ENCODE results near the gene ALDH8A1.

Gene ALDH8A1, protein sequence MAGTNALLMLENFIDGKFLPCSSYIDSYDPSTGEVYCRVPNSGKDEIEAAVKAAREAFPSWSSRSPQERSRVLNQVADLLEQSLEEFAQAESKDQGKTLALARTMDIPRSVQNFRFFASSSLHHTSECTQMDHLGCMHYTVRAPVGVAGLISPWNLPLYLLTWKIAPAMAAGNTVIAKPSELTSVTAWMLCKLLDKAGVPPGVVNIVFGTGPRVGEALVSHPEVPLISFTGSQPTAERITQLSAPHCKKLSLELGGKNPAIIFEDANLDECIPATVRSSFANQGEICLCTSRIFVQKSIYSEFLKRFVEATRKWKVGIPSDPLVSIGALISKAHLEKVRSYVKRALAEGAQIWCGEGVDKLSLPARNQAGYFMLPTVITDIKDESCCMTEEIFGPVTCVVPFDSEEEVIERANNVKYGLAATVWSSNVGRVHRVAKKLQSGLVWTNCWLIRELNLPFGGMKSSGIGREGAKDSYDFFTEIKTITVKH

DNA sequence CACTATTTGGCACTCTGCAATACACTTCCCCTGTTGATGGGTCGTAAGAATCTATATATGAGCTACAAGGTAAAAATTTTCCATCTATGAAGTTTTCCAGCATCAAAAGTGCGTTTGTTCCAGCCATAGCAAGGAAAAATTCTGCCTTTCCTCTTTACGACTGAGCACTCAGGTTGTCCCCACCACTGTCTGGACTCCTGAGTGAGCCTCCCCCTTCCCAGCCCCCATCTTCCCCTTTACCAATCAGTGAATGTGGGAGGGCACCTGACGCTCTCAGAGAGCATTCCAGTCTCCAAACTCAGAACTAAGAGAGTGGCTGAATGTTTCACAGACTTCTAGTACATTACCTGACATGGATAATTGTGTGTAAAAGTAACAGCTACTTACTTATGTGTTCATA is at the start of gene ALDH8A1:
Gene ALDH8A1 (minus strand): TSS at position 175 of the 400 bp plus-strand sequence. CDS start 48 bp downstream, at position 127.
- no peak for DNase-seq
- in situ Hi-C loops (cut with MboI; ENCODE audit: low pct_unique_long_range_greater_than_20kb, low sequenced_read_pairs) = no loop called here

DNA sequence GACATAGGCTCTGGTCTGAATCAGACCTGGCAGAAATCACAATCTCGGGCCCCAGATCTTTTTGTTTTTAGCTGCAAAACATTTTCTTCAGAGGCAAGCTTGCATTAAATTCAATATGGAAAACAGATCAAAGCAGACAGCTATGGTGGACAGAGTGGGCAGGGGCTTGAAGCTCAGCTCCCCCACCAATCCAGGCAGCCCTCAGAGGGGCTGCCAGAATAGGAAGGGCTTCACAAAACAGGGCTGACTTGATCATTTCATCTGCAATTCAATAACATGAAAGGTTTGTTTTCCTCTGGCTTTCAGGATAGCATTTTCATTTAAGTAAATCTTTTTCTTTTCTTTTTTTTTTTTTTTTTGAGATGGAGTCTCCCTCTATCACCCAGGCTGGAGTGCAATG is 49.2 kb upstream of the ALDH8A1 start:
- in situ Hi-C loops (cut with MboI; ENCODE audit: low pct_unique_long_range_greater_than_20kb, low sequenced_read_pairs) = no loop called here
- no peak for DNase-seq

DNA sequence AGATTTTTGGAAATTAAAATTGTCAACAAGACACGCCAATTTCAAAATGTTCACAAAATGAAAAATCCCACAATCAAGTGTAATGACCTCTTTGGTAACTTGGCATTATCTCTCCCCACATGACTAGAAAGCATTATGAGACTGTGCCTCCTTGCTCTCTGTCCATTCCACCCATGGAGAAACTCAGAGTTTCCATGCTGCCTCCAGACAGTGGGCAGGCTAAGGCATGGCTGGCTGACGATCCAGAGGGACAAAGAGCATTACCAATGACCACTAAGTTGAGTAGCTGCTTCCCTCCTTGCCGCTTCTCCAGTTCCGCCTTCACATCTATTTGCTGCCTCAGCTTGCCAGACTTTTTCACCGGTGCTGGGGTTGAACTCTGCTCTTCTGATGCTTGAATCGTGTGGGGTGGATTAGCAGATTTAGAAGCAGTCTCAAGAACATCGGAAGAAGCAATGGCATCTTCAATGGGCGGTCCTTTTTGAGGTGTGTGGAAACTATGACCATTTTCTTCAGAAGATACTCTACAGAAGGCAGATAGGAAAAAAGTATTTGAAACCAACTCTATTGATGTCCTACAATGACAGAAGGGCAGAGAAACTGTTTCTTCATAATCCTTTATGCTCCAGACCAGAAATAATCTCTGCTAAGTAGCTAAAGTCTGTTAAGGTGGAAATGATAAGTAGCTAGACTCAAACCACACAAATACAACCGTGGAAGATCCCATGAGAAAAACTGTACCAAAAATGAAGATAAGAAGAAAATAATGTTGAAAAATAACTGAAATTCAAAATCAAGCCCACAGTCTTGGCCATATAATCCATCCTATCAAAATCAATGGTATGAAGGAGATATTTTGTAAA is 47.5 kb upstream of the ALDH8A1 start:
- in situ Hi-C loops (cut with MboI; ENCODE audit: low pct_unique_long_range_greater_than_20kb, low sequenced_read_pairs) = no loop called here
- DNase-seq = no peak

DNA sequence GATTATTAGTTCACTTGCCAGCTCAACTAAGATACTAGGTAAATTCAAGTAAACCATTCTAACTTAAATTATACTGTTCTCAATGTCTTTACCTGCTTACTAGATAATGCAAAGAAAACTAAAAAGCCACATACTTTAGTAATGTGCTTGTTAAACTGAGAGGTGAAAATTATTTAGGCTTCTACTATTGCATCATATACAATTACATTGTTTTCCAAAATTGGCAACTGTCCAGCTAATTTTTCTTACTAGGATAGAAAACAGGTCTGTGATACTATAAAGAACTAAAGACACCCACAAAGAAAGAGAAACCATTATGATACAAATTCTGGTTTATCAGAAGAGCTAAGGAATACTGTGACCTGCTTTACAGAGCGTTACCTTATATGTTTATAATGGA is 45.6 kb upstream of the ALDH8A1 start:
- DNase-seq = no peak
- in situ Hi-C loops (cut with MboI; ENCODE audit: low pct_unique_long_range_greater_than_20kb, low sequenced_read_pairs) = no loop called here

DNA sequence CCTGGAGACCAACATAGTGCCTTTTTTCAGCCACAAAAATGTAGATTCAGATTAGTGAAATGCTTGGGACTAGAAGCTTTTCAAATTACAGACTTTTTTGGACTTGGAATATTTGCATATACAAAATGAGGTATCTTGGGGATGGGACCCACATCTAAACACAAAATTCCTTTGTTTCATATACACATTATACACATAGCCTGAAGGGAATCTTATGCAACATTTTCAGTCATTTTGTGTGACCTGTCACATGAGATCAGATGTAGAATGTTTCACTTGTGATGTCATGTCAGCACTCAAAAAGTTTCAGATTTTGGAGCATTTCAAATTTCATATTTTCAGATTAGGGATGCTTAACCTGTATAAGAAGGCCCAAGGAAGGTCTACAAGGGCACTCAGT is 44.5 kb upstream of the ALDH8A1 start:
- DNase-seq = no peak
- in situ Hi-C loops (cut with MboI; ENCODE audit: low pct_unique_long_range_greater_than_20kb, low sequenced_read_pairs) = no loop called here

DNA sequence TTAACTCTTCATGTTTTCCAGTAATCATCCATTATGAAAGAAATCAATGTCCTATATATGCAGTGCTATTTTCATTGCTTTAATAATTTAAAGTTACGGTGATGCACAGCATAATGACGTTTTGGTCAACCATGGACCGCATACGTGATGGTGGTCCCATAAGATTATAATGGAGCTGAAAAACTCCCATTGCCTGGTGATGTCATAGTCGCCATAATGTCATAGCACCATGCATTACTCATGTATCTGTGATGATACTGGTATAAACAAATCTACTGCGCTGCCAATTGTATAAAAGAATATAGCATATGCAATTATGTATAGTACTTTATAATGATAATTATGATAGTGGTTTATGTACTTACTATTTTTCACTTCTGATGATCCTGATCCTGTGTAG is 42.3 kb upstream of the ALDH8A1 start:
- in situ Hi-C loops (cut with MboI; ENCODE audit: low pct_unique_long_range_greater_than_20kb, low sequenced_read_pairs) = no loop called here
- no peak for DNase-seq

DNA sequence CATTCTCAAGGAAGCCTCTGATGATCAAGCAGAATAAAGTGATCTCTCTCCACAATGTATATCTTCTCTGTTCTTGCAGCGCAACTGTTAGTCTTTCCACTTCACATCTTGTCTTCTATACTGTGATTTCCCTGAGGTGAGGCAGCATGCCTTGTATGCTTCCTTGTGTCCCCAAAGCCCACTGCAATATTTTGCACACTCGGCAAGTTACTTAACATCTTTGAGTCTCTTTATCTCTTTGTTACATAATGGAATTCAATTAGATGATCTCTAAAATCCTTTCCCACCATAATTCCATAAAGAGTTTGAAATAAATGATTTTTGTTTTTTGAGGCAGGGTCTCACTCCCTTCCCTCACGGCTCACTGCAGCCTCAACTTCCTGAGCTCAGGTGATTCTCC is 40.4 kb upstream of the ALDH8A1 start:
- no peak for DNase-seq
- in situ Hi-C loops (cut with MboI; ENCODE audit: low pct_unique_long_range_greater_than_20kb, low sequenced_read_pairs) = no loop called here

DNA sequence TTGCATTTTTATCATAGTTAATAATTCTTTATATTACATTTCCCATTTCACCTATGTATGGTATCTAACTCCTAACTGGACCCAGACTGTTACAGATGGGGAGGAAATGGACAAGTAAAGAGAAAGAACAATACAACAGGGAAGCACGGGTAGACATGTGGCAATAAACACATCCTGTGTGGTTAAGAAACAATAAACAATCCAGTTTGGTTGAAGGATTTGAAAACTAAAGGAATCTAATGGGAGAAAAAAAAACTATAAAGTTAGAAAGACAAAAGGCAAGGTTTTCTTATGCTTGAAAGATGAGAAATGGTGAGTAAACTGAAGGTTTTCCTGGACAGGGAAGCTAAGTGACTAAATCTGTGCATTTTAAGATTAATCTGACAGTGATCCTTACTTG is 34.9 kb upstream of the ALDH8A1 start:
- in situ Hi-C loops (cut with MboI; ENCODE audit: low pct_unique_long_range_greater_than_20kb, low sequenced_read_pairs) = no loop called here
- DNase-seq = no peak

DNA sequence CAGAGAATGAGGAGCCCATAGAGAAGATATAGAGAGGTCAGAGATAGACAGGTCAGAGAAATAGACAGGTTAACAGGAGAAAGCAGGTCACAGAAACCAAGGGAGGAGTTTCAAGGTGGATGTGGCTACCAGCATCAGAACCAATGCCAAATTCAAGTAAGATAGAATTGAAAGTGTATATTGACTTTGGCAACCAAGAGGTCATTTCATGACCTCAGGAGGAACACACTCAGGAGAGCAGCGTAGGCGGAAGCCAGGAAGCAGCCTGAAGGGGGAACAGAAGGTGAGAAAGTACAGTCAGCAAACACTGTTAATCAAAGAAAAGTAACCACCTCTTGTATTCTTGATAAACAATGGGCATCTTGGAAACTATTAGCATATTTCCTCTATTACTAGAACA is 33.9 kb upstream of the ALDH8A1 start:
- in situ Hi-C loops (cut with MboI; ENCODE audit: low pct_unique_long_range_greater_than_20kb, low sequenced_read_pairs) = no loop called here
- DNase-seq = no peak

DNA sequence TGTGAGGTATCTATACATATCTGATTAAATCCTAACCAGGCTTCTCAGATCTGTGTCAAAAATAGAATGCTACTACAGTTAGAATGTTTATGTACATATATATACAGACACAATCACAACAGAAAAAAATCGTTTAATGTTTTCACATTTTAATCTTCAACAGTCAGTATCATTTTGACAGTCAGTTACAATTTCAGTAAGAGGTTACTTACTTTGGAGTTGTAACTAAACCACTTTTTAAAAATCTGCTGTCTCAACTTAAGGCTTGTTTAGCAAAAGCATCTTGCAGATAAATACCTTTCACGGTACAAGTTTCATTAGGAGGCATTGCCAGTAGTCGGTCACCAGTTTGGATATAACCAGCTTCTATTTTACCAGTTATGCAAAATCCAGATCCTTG is 32.3 kb upstream of the ALDH8A1 start:
- DNase-seq = no peak
- in situ Hi-C loops (cut with MboI; ENCODE audit: low pct_unique_long_range_greater_than_20kb, low sequenced_read_pairs) = no loop called here

DNA sequence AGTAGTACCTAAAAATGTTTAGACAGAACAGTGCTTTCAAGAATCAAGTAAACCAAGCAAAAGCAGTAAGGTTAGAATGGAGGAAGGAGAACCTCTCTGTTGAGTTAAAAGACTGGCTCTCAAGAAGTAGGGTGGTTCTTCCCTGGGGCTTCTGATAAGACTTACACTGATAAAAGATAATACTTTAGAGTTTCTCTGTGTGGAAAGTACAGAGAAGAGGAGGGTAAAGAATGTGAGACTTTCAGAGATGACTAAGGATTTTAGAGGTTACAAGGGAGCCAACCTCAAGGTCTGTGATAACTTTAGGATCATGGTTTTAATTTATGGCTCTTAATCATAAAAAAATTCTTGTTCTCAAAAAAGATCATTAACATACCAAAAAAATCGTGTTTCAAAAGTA is 30.9 kb upstream of the ALDH8A1 start:
- no peak for DNase-seq
- in situ Hi-C loops (cut with MboI; ENCODE audit: low pct_unique_long_range_greater_than_20kb, low sequenced_read_pairs) = no loop called here

DNA sequence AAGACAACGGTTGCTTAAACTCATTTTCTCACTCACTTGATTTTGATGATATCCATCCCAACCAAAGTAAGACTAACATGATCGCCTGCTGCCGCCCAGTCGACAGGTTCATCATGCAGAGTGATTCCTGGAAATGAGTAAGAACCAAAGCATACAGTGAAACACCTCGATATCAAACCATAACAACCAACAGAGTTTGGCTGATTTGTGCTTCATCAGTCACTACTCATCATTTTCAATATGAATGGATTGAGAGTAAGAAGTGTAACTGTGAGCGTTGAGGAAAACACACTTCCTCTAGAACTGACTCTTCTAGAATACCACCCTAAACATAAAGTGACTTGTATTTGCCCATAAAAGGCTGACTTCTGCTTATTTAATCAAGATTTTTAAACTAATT is 29.2 kb upstream of the ALDH8A1 start:
- in situ Hi-C loops (cut with MboI; ENCODE audit: low pct_unique_long_range_greater_than_20kb, low sequenced_read_pairs) = no loop called here
- DNase-seq = no peak

DNA sequence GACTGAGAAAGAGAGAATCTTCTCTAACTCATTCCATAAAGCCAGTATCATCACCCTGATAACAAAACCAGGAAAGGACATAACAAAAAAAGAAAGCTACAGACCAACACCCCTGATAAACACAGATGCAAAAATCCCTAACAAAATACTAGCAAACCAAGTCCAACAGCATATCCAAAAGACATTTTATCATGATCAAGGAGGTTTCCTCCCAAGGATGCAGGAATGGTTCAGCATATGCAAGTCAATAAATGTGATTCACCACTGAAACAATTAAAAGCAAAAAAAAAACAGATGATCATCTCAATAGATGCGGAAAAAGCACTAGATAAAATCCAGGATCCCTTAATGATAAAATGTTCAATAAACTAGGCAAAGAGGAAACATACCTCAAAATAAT is 24.5 kb upstream of the ALDH8A1 start:
- no peak for DNase-seq
- in situ Hi-C loops (cut with MboI; ENCODE audit: low pct_unique_long_range_greater_than_20kb, low sequenced_read_pairs) = no loop called here

DNA sequence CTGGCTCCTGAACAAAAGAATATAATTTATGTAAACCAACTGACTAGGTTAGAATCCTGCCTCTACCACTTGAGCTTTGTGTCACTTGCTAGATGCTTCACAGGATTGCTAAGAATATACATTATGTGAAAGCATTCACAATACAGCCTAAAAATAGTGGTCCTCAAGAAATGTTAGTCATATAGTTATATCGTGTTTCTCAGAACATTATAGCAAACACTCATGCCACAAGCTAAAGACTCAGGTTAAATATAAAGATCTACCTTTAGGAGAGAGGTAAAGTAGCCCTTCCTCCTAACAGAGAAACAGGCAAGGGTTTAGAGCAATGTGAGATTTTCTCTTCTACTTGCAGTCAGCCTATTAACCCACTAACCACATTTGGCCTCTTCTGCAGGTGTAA is 17.8 kb upstream of the ALDH8A1 start:
- DNase-seq = no peak
- in situ Hi-C loops (cut with MboI; ENCODE audit: low pct_unique_long_range_greater_than_20kb, low sequenced_read_pairs) = no loop called here

DNA sequence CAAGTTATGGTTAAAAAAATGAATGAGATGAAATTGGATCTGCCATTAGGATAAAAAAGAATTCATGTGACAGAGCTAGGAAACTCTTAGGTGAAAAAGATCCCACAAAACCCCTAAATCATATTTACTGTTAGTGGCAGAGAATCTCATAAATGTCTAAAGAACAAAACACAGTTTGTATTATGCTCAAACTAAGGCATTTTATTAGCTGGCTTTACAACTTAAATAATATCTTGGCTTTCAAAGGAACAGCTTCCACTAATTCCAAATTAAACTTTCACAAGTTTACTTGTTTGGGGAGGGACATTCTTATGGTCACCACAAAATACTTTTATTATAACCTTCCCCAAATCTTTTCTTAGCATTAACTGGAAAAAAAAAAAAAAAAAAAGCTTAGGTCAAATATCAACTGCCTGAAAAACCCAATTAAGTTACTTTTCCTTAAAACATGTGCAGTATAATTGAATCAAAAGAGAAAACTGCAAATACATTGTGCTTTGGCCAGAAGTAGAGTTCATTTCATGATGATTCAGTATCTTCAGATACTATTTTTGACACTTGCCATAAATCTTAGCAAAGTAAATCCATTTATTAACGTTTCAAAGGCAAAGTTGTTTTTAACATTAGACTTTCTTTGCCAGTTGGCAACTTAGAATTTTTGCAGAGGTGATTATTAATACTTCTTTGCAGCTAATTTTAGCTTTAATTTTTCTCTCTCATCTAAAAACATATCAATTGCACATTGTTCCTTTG is 14.7 kb upstream of the ALDH8A1 start:
- no peak for DNase-seq
- in situ Hi-C loops (cut with MboI; ENCODE audit: low pct_unique_long_range_greater_than_20kb, low sequenced_read_pairs) = no loop called here

DNA sequence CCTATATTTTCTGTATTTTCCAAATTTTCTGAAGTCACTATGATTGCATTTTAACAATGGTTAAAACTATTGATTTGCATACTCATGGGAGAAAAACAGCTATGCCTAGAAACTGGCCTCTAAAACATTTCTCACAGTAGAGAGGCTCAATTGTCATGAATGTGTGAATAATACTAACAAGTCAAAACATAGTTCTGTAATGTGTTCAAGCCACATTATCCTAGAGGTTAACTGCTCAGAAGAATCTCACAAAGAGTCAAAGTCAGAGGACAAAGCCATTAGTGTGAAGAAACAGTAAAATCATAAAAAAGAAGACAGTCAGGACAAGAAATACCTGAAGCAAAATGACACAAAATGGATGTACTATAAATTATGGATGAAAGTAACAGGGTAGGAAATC is 12.5 kb upstream of the ALDH8A1 start:
- in situ Hi-C loops (cut with MboI; ENCODE audit: low pct_unique_long_range_greater_than_20kb, low sequenced_read_pairs) = no loop called here
- DNase-seq = no peak

DNA sequence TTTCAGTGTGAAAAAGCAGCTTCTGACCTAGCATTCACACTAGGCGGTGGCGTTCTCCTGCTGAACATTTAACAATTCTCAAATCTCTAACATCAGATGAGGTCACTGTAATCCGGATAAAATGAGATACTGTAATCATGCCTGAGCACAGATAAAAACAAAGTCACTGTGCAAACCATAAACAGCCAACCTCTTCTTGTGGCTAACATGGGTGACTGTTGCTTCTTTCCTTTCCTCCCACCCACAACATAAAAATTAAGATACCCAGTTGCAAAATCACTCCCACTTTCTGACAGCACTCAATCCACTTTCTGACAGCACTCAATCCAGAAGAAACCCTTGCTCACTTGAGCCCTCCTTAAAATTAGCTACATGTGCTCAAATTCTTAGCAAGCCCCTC is 11.5 kb upstream of the ALDH8A1 start:
- in situ Hi-C loops (cut with MboI; ENCODE audit: low pct_unique_long_range_greater_than_20kb, low sequenced_read_pairs) = no loop called here
- DNase-seq = no peak

DNA sequence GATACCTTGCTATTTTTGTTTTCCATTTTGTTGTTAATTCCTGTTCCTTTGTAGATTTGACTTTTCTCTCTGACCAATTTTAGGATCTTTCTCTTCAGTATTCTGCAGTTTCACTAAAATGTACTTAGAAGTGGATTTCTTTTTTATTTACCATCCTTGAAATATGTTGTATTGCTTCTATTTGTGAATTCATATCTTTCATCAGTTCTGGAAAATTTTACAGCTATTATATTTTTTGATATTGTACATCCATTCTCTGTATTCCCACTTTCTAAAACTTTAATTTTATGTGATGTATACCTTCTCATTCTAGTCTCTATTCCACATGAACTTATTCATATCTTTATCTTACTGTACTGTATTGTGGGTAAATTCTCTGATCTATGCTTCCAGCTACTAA is 9.7 kb upstream of the ALDH8A1 start:
- in situ Hi-C loops (cut with MboI; ENCODE audit: low pct_unique_long_range_greater_than_20kb, low sequenced_read_pairs) = no loop called here
- no peak for DNase-seq

DNA sequence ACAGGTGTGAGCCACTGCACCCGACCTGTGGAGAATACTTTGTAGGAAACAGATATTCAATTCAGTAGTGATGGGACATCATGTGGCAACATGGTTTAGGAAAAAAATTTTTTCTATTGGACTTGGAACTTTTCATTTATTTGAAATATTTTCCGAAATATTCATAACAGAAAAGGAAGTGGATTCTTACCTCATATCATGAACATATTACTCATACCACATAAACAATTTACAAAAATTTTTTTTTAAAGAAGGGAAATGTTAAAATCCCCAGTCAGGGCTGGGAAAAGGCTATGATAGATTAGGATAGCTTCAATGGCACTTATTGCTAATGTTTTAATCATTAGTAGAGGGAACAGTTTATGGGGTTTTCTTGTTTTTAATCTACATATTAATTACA is 6.8 kb upstream of the ALDH8A1 start:
- in situ Hi-C loops (cut with MboI; ENCODE audit: low pct_unique_long_range_greater_than_20kb, low sequenced_read_pairs) = no loop called here
- DNase-seq = no peak

DNA sequence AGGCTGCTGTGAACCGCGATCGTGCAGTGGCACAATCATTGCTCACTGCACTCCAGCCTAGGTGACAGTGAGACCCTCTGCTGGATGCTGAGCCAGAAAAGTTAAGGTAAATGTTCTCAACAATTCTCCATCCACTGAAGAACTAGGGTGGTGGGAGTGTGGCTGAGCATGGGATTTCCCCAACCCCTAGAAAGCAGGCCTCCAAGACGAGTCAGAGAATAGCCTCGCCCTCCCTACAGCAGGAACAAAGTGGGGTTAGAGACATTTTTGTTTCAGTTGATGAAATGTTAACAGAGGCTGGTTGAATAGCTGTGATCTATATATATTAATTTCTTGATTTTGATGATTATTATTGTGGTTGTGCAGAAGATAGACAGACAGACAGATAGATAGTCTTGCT is 6.1 kb upstream of the ALDH8A1 start:
- in situ Hi-C loops (cut with MboI; ENCODE audit: low pct_unique_long_range_greater_than_20kb, low sequenced_read_pairs) = no loop called here
- DNase-seq = no peak

Data from KBM-7 (cell line).